Islet of Langerhans (tissue), 1 donor: ENCODE data around the gene GSTM1.

ENCODE experiments used
- FAIRE-seq: peaks from one replicate; lab custom pipeline; 2011; peaks lifted over from hg19 to GRCh38; lab: Jason Lieb, UNC

The GSTM1 gene

DNA sequence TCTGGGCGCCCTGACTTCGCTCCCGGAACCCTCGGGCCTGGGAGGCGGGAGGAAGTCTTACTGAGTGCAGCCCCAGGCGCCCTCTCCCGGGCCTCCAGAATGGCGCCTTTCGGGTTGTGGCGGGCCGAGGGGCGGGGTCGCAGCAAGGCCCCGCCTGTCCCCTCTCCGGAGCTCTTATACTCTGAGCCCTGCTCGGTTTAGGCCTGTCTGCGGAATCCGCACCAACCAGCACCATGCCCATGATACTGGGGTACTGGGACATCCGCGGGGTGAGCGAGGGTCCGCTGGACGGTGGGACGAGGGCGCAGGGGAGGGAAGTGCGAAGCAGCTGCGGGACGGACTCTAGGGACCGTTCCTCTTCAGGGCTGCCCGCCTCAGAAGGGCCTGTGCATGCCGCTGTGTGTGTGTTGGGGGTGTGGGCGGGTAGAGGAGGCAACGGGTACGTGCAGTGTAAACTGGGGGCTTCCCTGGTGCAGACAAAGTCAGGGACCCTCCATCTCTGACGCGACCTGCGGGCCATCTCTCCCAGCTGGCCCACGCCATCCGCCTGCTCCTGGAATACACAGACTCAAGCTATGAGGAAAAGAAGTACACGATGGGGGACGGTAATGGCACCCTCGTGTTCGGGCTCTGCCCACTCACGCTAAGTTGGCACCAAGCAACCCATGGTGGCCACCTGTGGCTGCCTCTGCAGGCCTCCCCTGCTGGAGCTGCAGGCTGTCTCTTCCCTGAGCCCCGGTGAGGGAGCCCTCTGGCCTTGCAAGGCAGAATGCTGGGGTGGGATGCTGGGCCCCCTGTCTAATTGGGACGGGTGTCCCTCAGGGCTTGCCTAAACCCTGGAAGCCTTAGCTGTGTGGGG is at the start of gene GSTM1:
GSTM1 (plus strand) TSS at position 177 of the 859 bp plus-strand sequence; CDS start at position 234, 57 bp downstream.
- FAIRE-seq, result no peak

DNA sequence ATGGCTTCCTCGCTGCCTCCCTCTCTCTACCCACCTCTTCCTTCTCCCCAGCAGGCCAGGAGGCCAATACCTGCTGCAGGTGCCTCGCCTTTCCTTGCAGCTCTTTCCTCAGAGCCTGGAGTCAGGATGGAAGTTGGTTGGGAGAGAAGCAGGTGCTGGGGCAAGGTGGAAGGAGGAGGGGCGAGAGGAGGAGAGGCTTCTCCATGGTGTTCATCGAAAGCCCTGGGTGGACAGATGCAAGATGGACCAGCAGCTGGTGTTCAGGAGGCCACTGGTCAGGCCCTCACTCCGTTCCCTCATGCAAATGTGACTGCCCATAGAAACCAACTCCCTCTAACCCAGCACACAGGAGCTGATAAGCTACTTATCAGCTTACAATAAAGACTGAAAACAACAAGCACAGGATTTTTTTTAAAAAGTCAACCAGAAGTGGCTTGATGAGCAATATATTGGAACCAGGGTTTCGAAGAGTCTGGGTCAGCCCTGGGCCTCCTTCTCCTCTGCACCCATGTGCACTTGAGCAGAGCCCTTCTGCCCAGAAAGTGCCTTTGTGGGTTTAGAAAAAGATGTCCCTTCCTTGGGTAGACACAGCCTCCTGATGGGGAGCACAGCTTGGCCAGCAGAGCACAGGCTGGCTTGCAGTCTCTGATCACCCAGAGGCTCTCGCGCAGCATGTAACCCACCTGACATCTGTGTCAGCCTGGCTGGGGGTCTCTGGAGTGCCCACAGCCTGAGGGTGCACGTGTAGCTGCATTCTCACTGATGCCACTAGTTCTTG is 48.4 kb upstream of the GSTM1 start:
- no peak for FAIRE-seq

DNA sequence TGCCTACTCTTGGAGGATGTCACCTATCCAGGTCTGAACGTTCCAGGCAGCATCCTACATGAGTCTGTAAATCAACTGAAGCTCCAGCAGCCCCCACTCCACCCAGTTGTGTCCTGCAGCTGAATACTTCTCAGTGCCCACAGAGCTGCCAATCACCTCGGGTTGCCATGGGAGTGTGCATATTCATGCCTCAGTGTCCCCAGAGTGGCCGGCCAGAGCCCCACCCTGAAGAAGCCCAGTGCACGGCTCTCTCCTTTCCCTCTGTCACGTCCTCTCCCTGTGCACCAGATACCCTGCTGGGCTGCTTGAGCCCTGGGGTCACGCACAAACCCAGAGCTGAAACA is 47.8 kb upstream of the GSTM1 start:
- no peak for FAIRE-seq

DNA sequence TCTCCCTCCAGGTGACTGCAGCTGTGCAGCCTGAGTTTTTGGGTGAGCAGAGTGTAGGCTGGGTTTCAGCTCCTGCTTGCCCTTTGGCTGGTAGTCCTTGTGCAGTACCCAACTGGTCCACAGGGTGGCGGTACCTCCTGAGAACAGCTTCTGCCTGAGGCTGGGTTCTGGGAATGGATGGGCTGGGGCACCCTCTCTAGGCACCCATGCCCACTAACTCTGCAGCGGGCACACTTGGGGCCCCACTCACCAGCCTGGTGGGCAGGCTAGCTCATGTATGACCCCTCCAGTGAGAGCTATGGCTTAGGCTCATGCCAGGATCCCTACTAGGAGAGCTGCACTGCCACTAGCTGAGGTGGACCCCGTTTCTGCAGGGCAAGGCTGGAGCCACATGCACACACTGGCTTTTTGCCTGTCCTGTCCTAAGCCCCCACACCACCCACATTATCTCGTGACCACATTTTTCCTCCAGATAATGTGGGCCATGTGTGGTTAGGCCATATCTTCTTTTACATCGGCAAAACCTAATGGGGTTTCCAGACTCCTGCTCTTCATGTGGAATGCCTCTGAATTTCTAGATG is 47.2 kb upstream of the GSTM1 start:
- FAIRE-seq, result no peak

DNA sequence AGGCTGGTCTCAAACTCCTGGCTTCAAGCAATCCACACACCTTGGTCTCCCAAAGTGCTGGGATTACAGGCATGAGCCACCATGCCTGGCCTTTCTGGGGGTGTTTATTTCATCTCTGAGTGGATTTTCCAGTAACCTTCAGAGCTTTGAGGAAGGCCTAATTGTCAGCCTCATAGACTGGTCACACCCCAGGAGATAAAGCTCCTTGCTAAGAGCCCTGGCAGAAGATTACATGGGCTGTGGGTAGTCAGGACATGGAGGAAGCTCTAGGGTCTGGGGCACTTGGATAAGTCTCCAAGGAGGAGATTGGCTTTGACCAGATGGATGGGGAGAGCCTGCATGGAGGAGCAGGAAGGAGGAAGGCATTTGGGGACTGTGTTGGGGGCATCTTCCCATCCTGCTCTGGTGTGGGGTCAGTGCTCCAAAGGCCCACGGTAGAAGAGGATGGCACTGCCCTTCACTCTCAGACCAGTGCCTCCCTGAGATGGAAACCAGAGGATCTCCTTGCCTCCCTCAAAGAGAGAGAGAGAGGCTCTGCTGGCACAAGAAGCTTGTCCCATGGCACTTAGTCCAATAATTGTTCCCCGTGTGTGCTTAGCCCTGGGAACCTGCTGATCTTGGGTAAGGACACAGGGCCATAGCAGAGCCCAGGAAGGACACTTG is 46.4 kb upstream of the GSTM1 start:
- FAIRE-seq, result no peak

DNA sequence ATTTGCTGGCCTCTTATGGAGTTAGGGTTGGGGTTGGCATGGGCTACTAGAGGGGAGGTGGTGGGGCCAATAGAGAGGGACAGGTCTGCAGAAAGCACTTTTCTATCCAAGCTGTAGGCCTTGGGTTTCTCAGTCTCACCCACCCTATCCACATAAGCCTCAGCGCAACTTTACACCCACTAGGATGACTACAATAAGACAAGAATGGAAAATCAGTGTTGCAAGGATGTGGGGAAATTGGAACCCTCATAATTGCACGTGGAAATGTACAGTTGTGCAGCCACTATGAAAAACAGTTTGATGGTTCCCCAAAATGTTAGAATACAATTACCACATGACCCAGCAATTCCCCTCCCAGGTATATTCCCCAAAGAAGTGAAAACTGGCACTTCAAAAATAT is 45.8 kb upstream of the GSTM1 start:
- no peak for FAIRE-seq

DNA sequence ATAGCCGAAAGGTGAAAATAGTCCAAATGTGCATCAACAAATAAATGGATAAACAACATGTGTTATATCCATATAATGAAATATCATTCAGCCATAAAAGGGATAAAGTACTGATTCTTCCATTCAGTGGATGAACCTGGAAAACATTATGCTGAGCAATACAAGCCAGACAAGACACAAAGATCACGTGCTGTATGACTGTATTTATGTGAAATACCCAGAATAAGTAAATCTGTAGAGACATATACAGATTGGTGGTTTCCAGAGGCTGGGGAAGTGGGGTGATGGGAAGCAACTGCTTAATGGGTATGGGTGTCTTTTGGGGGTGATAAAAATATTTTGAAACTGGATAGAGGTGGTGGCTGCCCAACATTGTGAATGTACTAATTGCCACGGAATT is 45.0 kb upstream of the GSTM1 start:
- FAIRE-seq, result no peak

DNA sequence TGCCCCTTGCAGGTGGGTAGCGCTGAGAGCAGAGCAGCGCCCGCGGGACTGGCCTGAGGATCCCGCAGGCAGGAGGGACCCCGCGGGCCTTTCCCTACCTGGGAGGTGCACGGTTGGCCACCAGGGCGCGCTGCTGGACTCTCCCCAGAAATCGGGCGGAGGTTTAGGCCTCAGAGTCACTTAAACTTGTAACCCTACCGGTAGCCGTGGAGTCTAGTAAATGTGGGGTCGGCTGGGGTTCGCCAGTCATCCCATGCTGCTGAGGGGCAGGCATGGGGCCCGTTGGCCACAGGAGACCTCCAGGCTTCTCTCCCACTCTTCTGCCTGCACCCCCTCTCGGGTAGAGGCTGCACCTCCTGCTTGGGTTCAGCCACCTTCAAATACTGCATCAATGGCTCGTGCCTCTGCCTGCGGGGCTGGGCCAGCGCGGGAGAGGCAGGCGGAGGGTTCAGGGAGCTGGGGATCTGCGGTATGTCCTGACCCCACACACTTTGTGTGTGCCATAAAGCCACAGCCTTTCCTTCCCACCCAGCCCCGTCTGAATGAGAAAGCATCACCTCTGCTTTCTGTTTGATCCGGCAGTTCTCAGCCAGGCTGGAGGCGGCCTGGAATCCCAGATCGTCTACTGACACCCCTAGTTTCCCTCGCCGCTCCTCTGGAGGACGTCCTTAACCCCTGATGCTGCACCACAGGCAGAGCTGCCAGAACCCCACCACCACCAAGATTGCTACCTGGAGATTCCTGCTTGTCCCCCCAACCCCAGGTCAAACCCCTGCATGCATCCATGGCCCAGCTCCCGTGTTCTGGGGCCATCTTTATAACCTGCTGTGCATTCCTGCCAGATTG is 44.0 kb upstream of the GSTM1 start:
- FAIRE-seq, result no peak

DNA sequence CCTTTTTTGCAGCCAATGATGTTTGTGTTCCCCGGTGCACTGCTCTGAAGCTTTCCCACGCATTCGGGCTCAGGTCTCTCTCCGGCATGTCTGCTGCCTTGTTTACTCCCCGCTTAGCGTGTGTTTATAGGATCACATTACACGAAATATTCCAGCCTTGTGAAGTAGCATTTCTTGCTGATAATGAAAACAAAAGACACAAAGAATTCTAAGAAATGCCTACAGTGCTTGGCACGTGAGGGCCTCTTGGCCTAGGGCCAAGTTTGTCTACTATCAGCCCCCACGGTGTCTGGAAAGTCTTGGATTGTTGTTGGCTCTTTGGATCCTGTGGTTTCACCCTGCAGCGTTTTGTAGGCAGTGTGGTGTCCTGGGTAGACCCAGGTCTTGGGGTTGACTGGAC is 42.9 kb upstream of the GSTM1 start:
- no peak for FAIRE-seq

DNA sequence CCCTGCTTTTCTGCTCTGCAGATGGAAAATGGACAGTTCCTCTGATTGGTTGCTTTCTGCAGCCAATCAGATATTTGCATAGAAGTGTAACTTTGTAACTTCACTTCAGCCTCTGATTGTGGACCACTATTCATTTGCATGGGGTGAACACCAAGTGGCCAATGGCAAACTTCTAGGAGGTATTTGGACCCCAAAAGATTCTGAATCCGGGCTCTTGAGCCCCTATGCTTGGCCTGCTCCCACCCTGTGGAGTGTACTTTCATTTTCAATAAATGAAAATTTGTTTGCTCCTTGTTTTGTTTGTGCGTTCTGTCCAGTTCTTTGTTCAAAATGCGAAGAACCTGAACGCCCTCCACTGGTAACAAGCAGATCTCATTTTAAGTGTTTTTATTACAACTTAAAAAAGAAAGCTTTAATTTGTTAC is 38.1 kb upstream of the GSTM1 start:
- no peak for FAIRE-seq

DNA sequence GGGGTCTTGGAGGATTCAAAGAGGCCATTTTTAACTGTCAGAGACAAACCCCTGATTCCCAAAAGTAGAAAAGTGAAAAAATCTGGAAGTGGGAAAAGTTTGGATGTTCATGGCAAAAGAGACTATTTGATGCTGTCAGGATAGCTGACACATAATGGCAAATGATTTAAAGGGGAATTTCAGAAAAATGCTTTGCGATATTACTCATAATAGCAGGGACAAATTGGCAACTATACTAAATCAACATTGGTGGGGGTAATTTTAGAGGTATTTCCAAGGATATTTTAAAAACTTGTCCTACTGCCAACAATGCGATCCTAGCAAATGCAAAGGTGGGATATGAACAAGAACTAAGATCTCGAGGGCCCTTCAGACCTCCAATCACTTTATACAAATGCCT is 37.0 kb upstream of the GSTM1 start:
- FAIRE-seq, result no peak

DNA sequence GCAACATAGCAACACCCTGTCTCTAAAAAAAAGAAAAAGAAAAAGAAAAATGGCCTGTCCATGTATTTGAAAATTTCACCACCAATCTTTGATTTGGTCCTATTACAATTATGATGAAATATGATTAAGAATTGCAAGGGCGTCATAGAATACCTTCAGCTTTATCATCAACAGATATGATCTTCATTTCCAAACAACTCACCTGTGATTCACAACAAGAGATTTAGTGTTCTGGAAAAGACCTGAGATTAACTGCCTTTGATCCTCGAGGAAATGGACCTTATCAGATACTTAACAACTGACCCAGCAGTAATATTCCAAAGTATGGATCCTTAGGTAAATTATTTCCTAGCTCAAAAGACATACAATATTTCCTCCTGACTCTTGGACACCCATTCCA is 35.2 kb upstream of the GSTM1 start:
- no peak for FAIRE-seq

DNA sequence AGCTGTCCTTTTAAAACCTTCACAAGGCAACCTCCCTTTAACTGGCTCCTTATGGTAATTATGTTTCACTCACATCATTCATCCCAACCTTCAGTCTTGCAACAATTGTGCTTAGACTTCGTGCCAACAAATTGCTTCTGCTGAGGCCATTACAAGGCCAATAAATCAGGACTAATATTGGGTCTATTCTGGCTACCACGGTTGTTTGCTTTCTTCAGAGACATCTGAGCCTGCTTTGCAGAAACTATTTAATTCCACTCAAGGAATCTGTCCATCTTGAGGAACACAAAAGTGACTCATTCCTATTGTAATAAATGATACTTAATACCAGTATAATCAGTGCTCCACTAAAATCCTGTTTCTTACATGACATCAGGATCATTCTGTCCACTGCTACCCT is 34.3 kb upstream of the GSTM1 start:
- no peak for FAIRE-seq

DNA sequence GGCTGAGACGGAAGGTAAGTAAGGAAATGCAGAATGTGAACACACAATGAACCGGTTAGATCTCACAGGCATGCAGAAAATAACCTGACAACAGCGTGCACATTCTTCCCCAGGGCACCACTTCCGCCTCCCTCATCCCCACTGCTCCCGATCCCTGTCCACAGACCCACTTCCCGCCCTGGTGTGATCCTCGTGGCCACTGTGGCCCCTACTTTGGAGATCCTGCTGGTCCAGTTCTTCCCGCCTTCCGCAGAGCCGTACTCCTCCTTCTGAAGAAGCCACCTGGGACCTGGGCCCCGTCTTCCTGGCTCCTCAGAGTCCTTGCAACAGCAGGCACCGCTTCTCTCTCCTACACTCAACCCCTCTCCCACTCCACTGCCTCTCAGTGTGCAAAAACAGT is 33.1 kb upstream of the GSTM1 start:
- FAIRE-seq, result no peak

DNA sequence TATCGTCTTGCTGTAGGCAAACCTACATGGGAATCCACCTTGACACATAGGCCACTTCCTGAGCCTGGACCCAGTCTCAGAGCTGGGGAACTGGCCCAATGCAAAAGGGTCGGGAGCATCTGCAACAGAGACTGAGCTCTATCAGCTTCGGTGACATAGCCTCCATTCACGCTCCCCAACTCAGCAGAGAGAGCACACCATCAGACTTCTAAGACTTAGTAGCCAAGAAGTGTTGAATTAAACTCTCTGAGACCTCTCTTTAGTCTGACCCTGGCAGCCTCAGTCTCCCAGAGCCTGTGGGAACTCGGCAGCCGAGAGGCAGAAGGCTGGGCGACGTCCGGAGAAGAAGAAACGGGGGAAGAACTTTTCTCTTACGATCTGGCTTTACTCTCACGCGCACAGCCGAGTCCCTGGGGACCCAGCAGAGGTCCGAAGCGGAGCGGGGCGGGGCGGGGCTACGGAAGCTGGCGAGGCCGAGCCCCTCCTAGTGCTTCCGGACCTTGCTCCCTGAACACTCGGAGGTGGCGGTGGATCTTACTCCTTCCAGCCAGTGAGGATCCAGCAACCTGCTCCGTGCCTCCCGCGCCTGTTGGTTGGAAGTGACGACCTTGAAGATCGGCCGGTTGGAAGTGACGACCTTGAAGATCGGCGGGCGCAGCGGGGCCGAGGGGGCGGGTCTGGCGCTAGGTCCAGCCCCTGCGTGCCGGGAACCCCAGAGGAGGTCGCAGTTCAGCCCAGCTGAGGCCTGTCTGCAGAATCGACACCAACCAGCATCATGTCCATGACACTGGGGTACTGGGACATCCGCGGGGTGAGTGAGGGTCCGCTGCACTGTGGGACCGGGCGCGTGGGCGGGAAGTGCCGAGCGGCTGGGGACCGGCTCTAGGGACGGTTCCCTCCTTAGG is 31.8 kb upstream of the GSTM1 start, which contains the start of gene GSTM4:
GSTM4 (plus strand) TSS at position 485 of the 905 bp plus-strand sequence; CDS start at position 776, 291 bp downstream.
- no peak for FAIRE-seq

DNA sequence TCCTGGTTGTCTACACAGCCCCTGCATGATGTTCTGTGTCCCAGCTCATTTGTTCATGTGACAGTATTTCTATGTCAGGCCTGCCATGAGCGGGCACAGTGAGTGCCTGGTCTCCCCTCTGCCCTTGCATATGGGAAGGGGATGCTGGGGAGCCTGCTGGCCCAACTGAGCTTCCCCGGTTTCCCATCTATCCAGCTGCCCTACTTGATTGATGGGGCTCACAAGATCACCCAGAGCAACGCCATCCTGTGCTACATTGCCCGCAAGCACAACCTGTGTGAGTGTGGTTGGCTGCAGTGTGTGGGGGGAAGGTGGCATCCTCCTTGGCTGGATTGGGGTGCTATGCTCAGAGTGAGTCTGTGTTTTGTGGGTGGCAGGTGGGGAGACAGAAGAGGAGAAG is 30.2 kb upstream of the GSTM1 start:
- no peak for FAIRE-seq

DNA sequence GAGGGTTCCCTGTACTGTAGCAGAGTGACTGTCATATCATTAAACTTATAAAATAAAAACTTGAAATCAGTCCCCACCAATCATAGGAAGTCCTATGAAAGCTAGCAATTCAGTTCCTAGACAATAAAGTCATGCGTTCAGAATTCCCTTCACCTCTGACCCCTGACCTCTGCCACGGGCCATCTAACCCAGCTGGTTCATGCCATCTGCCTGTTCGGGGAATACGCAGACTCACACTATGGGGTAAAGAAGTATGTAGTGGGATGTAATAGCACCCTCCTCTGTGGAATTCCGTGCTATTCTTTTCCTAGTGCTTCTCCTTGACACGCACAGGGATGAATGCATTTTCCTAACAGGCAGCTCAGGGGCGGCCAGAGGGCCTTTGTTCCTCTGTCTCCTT is 29.6 kb upstream of the GSTM1 start:
- no peak for FAIRE-seq

DNA sequence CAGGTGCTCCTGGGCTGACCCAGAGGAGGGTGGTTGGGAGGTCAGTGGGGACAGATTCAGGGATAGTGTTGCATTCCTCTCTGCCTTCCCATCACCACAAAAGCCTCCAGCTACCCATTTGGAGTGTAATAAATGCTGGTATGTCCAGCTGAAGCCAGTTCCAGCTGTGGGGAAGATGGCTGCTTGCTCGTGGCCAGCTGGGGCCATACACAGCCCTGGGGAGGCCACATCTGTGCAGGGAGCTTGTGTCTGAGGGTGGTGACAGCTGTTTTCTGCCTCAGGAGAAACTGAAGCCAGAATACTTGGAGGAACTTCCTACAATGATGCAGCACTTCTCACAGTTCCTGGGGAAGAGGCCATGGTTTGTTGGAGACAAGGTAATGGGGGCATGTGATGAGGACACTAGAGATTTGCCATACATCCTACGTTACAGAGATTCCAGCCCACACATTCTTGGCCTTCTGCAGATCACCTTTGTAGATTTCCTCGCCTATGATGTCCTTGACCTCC is 29.0 kb upstream of the GSTM1 start:
- FAIRE-seq, result no peak

DNA sequence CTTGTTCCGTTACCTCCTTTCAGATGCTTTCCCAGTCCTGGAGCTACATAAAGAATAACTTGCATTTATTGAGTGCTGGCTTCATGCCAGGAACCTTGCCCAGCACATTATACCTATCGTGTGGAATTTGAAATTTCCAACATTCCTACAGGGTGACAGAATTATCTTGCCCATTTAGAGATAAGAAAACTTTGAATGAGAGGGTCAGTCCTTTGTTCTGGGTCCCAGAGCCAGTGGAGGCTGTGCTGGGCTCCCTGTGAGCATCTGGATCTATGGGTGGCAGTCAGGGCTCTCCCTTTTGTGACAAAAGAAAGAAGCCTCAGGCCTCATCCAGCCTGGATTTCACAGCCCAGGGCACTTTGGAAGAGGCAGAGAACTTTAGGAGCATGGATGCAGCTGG is 28.5 kb upstream of the GSTM1 start:
- FAIRE-seq, result no peak

DNA sequence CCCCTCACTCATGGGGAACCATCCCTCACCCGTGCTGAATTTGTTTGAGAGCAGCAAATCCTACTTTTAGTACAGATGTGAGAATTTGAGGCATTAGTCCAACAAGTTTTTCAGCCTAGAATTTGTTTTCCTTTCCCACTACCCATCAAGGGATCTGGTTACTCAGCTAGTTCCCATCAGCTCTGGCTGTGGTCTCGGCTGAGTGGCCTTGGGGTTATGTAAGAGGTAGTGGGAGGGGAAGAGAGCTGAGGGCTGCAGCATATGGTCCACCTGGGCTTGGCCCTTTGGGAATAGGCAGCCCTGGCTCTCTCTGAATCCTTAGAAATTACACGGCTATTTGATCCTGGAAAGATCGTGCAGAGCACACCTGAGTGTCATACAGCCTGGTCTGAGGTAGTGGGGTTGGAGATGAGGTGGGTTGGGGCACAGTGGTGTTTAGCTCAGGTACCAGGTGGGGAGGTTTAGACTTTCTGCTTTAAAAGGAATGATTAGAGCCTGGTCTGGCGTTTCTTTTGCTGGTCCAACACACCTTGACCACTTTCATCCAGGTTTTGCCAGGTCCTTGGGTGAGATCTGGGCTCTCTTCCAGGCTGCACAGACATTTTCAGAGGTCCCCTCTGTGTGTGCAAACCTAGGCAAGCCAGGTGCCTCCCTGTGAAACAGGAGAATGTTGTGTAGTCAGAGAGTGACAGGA is 27.5 kb upstream of the GSTM1 start:
- no peak for FAIRE-seq
